GM21423 (cell line): ENCODE measurements around the gene SLCO2B1.

Source experiments
- ATAC-seq: cut with Tn5 transposase; IDR thresholded peaks from one replicate; pipeline ENCODE4 v1.9.1; 2021; ENCODE audit warnings: mild to moderate bottlenecking, moderate library complexity; ENCODE audit not compliant: unreplicated experiment

SLCO2B1 gene

DNA sequence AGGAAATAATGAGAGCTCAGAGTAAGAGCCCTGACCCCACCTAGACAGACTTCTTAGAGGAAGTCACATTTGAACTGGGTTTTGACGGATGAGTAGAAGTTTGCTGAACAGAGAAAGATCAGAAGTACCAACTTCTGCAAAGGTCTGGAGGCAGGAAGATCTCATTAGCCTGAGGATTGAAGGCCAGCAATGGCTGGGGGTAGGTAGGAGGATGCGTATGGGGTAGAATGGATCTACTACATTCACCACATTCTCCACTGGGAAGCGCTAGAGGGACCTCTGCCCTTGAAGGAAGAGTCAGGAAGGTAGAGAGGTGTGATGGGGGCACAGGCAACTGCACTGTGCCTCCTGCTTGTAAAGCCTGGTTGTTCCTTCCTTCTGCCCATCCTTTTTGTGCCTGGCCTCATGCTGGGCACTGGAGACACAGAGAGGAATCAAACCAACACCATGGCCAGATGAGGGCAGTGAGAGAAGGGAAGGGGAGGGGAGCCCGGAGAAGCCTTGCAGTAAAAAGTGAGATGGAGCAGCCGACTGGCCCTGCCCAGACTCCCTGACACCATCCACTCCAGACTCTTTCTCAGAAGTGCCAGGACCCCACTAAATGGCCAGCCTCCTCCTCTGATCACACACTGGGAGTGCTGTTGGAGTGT is 94.6 kb downstream of the SLCO2B1 start:
- no peak for ATAC-seq

DNA sequence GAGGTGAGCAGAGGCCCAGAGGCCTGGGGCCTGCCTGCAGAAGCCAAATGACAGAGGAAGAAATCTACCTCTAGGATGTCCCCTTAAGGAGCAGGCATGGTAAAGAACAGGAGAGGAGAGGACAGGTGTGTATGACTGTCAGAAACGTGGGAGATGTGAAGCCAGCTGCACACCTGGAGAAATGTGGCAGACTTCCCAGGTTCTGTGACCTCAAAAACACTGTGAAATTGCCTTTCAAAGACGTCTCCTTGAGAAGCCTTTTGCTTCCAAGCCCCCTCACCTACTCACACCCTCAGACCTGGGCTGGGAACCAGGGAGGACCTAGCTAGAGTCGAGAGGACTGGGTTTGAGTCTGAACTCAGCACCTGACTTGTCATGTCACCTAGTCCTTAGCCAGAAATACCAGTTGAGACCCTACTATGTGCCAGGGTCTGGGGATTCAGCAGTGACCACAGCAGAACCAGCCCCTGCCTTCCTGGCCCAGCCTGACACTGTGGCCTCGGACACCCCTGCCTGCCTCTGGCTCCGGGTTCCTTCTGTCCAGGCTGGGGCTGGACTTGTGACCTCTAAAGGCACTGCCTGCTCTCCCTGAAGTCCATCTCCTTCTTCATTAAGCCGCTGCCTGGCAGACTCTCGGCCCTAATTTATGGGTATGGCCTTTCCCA is 95.2 kb downstream of the SLCO2B1 start:
- ATAC-seq: no peak

DNA sequence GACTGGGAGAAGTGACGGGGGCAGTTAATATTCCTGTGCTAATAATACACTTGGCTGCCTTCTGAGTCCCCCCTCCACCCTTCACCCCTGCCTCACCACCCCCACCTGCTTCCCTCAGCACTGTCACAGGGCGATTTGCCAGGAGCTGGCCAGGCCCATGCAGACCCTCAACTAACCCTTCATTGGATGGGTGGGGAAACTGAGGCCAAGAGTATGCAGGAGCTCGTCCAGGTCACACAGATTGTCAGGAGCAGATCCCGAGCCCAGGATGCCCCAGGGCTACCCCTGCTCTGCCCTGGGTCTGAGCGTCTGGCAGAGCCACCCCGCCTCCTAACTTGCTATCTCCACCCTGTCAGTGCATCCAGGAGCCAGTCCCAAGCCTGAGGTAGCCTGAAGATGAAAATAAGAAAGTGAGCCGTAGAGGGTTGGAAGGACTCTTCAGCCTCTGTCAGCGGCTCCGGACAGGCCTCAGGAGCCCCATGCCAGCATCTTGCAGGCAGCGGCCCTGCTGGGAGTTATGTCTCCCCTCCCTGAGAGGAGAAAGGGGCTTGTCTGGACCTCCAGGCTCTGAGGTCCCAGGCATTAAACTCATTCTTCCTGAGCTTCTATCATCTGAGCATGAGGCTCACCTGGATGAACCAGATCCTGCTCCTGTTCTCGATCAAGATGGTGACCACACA is 95.9 kb downstream of the SLCO2B1 start:
- ATAC-seq: no peak

DNA sequence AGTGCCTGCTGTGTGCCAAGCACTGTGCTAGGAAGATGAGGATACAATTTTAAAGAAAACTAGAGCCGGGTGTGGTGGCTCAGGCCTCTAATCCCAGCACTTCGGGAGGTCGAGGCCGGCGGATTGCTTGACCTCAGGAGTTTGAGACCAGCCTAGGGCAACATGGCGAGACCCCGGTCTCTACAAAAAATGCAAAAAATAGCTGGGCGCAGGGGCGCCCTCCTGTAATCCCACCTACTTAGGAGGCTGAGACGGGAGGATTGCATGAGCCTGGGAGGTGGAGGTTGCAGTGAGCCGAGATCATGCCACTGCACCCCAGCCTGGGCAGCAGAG is 98.0 kb downstream of the SLCO2B1 start:
- no peak for ATAC-seq

DNA sequence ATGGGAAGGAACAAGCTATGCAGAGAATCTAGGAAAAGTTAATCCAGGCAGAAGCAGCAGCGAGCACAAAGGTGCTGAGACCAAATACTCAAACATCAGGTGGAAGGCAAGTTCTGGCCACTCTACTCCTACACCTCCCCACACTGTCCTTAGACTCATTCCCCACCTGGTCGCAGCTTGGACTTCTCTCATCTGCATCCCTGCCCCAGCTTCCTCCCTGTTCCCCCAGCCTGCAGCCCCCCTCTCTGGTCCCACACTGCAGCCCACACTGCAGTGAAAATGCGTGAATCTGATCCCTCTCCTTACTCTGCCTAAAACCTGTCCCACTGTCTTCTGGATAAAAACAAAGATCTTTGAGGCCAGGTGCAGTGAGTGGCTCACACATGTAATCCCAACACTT is 98.8 kb downstream of the SLCO2B1 start:
- ATAC-seq: no peak

DNA sequence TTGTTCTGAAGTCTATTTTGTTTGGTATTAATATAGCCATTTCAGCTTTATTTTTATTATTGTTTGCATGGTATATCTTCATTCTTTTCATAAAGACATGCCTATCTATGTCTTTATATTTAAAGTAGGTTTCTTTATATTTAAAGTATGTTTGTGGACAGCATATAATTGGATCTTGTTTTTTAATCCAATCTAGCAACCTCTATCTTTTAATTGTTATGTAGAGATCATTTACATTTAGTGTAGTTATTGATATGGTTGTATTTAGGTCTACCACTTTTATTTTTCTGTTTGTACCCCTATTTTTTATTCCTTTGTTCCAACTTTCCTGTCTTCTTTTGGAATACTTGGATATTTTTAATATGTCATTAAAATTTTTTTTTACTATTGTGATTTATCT is 103.4 kb downstream of the SLCO2B1 start:
- ATAC-seq: no peak
